GM12801 (cell line): ENCODE data around the gene PLCB1.

Experiments
- CTCF ChIP-seq: IDR thresholded peaks from one replicate; pipeline ENCODE4 v1.5.1; 2011; ENCODE audit warnings: control low read depth; ENCODE audit not compliant: insufficient read length; ENCODE audit errors: extremely low read depth

Gene PLCB1

DNA sequence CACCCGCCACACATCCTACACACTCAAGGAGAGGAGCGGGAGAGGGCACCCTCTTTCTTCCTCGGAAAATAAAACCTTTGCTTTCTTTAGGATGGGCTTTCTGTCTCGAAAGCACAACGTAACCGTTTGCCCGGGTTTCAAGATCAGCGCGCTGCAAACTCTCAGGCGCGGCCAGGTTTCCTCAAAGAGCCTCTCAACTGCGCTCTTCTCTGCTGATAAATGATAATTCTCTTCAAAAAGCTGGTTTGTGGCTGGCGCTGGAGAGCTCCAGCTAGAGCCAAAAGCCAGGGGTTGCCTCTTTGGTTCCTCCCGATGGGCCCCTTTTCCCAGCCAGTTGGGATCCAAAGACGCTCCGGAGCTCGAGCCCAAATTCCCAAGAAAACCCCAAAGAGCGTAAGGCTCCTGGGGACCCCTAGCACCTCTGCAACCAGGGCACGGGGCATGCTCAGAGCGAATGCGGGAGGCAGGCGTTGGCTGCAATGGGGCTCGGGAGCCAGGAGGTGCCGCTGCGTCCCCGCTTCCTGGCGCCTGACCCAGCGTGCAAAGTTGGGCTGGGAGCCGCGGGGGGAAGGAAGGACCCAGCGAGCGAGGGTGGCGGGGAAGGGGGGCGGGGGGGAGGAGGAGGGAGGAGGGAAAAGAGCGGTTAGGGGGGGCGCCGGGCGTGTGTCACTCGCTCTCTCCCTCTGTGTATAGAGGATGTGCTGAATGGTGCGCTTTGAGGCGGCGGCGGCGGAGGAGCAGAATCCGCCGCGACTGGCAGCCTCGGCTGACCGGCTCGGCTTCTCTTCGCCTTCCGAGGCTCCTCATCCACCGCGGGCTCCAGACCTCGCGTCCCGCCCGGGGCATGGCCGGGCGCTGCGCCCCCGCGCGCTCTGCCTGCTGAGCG lies at the start of gene PLCB1:
Gene PLCB1, plus strand, starts transcription at position 669 of the 886 bp plus-strand sequence. CDS start 386 bp downstream, outside the sequence.
- TF ChIP-seq CTCF: no peak

DNA sequence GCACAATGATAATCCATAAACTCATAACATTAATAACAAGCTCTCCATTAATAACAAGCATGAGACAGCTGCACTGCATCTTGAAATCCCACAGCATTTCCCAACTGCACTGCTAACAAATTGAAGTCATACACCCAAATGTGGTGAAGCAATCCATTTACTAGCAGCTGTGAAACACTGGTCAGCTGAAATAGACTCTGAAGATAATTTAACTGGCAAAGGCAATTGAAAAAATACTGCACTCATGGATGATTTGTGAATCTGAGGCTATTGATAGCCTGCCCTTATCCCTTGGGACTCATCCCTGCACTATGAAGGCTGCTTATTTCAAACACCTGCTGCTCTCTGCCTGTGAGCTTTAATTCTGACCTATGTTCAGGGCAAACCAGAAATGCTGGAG lies 49.1 kb upstream of the PLCB1 start:
- no peak for TF ChIP-seq CTCF

DNA sequence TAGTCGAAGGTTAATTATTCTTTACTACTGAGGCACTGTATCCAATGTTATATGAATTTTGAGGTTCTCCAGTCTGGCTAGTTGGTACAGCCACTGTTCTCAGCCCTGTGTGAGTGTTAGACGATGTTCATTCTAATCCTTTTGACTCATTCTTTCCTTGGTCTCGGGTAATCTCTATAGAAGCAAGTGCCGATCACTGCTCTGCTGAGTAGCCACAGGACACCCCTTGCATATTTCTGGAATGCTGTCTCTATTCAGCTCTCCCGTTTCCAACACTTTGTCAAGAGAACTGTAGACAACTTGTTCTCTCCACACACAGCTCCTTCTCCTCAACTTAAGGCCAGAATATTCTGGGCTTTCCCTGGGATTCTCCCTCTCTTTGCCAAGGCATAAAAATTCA lies 42.4 kb upstream of the PLCB1 start:
- TF ChIP-seq CTCF: no peak

DNA sequence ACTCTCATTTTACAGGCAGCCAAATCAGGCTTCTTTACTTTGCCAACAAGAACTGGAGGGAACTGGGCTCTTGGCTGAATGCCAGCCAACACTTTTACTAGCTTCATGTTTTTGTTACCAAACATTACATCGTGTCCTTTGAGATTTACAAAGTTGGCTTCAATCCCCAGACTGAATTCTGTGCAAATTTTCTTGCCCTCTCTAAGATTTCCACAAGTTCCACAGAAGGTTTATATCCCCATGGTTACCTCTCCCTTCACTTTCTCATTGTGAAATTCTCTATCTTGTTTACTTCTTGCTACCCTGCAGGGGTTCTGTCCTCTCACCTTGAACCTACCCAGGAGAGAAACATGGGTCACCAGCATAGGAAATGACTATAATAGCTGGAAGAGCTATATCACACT lies 37.6 kb upstream of the PLCB1 start:
- TF ChIP-seq CTCF: no peak

GRCh38 chr20:8094850-8095249 lies 37.2 kb upstream of the PLCB1 start:
- no peak for TF ChIP-seq CTCF

DNA sequence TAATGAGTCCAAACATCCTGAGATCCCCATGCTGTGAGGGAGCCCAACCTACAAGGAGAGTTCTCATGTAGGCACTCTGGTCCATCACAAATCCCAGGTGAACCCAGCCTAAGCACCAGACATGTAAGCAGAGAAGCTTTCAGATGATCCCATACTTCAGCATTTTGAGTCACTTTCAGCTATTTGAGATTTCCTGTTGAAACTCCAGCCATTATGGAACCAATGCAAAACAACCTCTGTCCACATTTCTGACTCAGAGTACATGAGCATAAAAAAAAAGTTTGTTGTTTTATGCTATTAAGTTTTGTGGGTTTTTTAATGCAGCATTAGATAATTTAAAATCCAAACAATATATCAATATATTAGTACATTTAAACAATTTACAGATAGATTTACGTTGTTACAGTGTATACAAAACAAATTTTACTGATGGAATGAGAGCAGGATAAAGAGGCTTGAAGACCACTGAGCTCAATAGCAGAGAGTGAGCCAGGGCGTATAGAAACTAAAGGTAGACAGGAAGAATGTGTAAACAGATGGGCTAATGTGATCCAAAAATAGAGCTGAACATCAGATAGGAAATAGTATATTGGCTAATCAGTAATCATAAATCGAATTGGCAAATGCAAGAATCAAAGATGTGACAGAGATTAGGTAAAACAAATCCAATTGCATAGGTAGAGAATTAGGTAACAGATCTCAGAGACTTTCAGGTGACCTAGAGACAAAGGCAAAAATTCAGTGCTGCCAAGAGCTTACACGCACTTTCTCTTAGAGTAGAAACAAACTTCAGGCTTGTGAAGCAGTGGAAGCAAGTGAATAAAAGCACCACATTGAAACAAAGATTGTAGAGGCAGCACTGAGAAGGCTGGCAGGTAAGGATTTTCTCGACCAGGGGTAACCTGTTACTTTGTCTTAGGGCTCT lies 36.2 kb upstream of the PLCB1 start:
- TF ChIP-seq CTCF: no peak

DNA sequence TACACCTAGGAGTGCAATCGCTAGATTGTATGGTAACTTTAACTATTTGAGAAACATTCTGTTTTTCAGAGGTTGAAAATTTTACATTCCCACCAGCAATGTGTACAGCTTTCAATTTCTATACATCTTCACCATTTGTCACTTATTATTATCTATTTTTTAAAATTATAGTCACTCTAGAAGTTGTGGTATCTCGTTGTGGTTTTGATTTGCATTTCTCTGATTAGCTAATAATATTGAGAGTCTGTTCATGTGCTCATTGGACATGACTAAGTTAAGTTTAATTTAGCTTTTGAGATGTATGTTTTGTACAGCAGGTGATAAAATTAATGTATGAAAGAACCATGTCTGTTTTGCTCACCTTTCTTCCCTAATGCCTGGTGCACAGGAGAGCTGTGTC lies 34.8 kb upstream of the PLCB1 start:
- TF ChIP-seq CTCF: no peak
